Head of caudate nucleus (tissue), 42 donors: ENCODE data around the gene ETV5.
"Not testable (repeated sequence)": the region's sequence is repeated elsewhere in the genome, so short reads cannot be mapped to it uniquely, and the experiment has no call there.

Experiments used
- DNase-seq, 42 donors: peaks; one replicate each; pipeline versions ENCODE4 v3.0.0 to v3.0.0-alpha.2; 2020 to 2021; ENCODE audit warnings: mixed read lengths in 7 of 42
- intact Hi-C: fragments of 100-400 bp; cut with DNase I; formaldehyde crosslinking; loops from one replicate; pipeline ENCODE4 v1.15.0; 2022

The ETV5 gene

DNA sequence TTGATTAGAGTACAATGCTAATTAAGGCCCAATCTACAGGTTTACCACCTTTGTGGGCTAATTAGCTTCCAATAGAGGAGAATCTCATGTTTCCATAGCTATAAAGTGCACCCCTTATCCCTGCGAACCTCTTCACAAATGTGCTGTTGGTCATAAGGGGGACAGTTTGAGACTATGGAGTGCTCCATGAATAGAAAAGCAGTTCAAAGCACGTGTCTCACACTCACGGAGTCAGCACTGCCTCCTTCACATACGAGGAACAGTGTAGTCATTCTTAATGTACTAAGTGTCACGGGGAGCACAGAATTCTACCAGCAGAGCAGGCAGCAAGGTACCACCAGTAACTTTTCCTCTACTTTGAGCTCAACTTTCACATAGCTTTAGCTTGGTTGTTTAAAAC lies 62.1 kb downstream of the ETV5 start:
- peak in 1 of 42 donors; percentile 42 for DNase-seq
- intact Hi-C loops: loop anchor here (5.0 kb wide), 1 partner anchor 50 kb away; no protein-coding TSS in a partner anchor

GRCh38 chr3:186044968-186045367 lies 63.9 kb downstream of the ETV5 start:
- intact Hi-C loops: loop anchor here (5.0 kb wide), 2 partner anchors 52 to 162 kb away; no protein-coding TSS in a partner anchor
- DNase-seq: peak; percentile 24 to 91 (median 78)

GRCh38 chr3:186044427-186044826 lies 64.5 kb downstream of the ETV5 start:
- peak in 4 of 42 donors; percentile 26 to 57 (median 34) for DNase-seq
- intact Hi-C loops: loop anchor here (5.0 kb wide), 1 partner anchor 163 kb away; no protein-coding TSS in a partner anchor

DNA sequence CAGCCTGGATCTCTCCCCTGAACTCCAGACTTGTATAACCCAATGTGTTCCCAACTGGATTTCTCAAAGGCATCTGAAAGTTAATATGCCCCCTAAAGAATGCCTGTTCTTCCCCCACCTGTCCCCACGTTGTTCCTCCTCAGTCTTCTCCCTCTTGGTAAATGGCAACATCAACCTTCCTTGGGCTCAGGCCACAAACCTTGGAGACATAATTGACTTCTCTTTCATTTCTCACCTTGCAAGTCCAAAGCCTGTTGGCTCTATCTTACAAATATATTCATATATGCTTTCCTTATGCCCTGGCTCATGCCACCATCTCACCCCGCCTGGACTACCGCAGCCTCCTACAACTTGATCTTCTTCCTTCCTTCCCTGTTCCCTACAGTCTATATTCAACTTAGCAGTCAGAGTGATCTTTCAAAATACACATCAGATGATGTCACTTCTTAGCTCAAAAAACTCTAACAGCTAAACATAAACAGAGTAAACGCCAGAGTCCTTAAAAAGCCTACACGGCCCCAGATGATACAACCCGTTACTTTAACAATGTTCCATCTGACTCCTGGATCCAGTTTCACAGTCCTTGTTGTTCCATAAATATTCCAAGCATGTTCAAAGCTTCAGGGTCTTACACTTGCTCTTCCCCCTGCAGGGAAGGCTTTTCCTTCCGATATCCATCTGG lies 66.2 kb downstream of the ETV5 start:
- intact Hi-C loops: loop anchor here (5.0 kb wide), 1 partner anchor 165 kb away; no protein-coding TSS in a partner anchor
- peak in 1 of 42 donors; percentile 7 for DNase-seq

DNA sequence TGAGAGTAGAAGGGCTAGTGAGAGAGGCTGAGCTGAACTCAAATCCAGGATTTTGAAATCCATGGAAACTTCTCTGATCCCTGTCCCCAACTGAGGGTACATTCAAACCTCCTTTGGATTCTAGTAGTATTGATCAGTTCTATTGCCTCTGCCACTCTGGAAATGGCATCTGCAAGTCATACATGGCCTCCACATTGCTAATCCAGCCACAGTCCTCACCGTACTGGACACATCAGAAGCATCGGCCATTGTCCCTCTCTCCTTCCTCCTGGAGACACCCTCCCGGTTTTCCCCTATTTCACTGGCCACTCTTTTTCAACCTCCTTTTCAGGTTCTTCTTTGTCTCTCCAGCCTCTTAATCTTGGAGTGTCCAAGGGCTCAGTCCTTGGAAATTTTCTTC lies 66.9 kb downstream of the ETV5 start:
- no peak for DNase-seq
- intact Hi-C loops: loop anchor here (5.0 kb wide), 1 partner anchor 165 kb away; no protein-coding TSS in a partner anchor

- intact Hi-C loops: no loop called here
Measured at GRCh38 chr3:186038360-186038759, 70.5 kb downstream of the ETV5 start.

DNA sequence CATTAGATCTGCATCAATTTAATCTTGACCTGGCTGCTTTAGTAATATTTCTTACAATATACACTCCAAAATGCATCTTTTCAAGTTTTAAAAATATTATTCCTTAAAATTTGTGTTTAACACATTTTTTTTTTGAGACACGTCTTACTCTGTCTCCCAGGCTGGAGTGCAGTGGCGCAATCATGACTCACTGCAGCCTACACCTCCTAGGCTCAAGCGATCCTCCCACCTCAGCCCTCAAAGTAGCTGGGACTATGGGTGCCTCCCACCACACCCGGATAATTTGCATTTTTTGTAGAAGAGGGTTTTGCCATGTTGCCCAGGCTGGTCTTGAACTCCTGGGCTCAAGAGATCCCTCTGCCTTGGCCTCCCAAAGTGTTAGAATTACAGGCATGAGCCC lies 73.6 kb downstream of the ETV5 start:
- intact Hi-C loops: no loop called here
- DNase-seq: peak in 39 of 42 donors; percentile 31 to 88 (median 64)

More at GRCh38 chr3:186038360-186038759, 70.5 kb downstream of the ETV5 start:
- peak in 1 of 42 donors; percentile 19 for DNase-seq

GRCh38 chr3:186032321-186032720 lies 76.6 kb downstream of the ETV5 start:
- no peak for DNase-seq
- intact Hi-C loops: no loop called here

DNA sequence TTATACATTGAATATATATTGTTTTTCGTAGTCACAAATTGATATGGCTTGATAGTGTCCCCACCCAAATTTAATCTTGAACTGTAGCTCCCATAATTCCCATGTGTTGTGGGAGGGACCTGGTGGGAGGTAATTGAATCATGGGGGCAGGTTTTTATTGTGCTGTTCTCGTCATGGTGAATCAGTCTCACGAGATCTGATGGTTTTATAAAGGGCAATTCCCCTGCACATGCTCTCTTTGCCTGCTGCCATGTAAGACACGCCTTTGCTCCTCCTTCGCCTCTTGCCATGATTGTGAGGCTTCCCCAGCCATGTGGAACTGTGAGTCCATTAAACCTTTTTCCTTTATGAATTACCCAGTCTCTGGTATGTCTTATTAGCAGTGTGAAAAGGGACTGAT lies 82.9 kb downstream of the ETV5 start:
- intact Hi-C loops, DNase-seq: not testable (repeated sequence)

GRCh38 chr3:186025161-186025560 lies 83.7 kb downstream of the ETV5 start:
- intact Hi-C loops: no loop called here
- DNase-seq: no peak

GRCh38 chr3:186024210-186024609 lies 84.7 kb downstream of the ETV5 start:
- peak in 1 of 42 donors; percentile 37 for DNase-seq

DNA sequence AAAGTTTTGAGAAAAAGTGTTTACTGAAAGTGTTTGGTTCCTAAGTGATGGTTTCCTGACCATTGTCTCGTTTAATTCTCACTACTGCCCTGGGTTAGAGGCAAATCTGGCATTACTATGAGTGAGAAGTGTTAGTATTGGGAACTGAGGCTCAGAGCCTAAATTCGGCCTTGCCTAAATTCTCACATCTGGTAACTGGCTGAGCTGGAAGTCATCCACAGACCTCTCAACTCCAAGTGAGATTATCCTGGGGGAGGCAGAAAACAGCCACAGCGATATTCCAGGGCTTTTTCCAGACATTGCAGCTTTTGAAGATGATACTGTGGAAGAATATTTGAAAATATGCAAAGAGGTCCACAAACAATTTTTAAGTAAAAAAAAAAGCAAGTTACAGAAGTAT lies 86.0 kb downstream of the ETV5 start:
- intact Hi-C loops: no loop called here
- DNase-seq: no peak

More at GRCh38 chr3:186024210-186024609, 84.7 kb downstream of the ETV5 start:
- intact Hi-C loops: no loop called here

- intact Hi-C loops: no loop called here
- DNase-seq: no peak
Measured at GRCh38 chr3:186021673-186022362, 87.1 kb downstream of the ETV5 start.

GRCh38 chr3:186021250-186021649 lies 87.6 kb downstream of the ETV5 start:
- intact Hi-C loops, DNase-seq: not testable (repeated sequence)

DNA sequence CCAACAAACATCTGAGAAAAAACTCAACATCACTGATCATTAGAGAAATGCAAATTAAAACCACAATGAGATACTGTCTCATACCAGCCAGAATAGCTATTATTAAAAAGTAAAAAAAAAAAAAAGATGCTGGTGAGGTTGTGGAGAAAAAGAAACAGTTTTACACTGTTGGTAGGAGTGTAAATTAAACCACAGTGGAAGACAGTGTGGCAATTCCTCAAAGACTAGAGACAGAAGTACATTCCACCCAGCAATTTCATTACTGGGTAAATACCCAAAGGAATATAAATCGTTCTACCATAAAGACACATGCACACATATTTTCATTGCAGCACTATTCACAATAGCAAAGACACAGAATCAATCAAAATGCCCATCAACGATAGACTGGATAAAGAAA lies 89.6 kb downstream of the ETV5 start:
- DNase-seq, intact Hi-C loops: not testable (repeated sequence)

DNA sequence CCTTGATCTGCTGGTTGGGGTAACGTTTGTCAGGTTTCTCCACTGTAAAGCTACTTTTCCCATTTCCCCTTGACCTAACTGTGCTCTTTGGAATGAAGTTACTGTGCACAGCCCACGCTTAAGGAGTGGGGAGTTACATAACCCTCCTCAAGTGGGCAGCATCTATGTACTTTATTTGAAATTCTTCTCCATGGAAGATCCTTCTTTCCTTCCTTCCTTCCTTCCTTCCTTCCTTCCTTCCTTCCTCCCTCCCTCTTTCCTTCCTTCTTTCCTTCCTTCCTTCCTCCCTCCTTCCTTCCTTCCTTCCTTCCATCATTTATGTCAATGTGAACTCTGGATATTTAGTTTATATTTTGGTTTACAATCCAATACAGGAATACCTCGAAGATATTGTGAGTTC lies 94.0 kb downstream of the ETV5 start:
- DNase-seq: peak in 23 of 42 donors; percentile 20 to 72 (median 46)
- intact Hi-C loops: no loop called here

DNA sequence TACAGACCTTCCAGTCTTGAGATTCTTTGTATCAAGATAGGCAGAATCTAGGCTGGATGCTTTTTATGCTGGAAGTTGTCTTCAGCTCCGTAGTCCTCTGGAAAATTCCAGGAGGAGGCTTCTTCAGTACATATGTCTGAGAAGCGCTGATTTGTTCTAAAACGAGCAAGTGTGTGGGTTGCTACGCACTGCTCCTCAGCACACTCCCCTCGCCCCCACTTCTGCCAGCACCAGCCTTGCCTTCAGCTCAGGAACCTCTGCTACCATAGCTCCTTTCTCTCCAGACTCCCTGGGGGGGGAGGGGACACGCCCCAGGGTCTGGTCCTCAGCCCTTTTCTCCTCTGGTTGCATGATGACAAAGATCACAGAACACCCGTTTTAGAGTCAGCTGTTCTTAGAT lies 95.6 kb downstream of the ETV5 start:
- intact Hi-C loops: no loop called here
- peak; percentile 40 to 96 (median 75) for DNase-seq

DNA sequence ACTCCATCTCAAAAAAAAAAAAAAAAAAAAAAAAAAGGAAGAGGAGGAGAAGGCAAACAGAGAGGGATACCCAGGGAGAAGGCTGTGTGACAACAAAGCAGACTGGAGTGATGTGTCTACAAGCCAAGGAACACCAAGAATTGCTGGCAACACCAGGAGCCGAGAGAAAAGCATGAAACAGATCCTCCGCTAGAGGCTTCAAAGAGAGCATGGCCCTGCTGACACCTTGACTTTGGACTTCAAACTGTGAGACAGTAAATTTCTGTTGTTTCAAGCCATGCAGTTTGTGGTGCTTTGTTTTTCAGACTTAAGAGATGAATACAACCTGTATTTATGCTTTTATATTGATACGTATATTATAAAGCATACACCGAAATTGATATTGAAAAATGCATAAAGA lies 96.8 kb downstream of the ETV5 start:
- DNase-seq: no peak
- intact Hi-C loops: no loop called here

DNA sequence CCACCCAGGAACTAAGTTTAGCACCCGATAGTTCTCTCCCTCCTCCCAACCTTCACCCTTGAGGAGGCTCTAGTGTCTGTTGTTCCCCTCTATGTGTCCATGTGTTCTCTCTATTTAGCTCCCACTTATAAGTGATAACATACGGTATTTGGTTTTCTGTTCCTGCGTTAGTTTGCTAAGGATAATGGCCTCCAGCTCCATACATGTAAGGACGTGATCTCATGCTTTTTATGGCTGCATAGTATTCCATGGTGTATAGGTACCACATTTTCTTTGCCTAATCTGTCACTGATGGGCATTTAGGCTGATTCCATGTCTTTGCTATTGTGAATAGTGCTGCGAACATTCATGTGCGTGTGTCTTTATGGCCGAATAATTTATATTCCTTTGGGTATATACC lies 104.2 kb downstream of the ETV5 start:
- no peak for DNase-seq
- intact Hi-C loops: no loop called here

- peak in 7 of 42 donors; percentile 16 to 58 (median 33) for DNase-seq
- intact Hi-C loops: no loop called here
Measured at GRCh38 chr3:186004209-186004608, 104.7 kb downstream of the ETV5 start.
